Naive thymus-derived CD4-positive, alpha-beta T cell (primary cell): ENCODE data around the gene TTLL5. TPM values are rescaled to one million over a fixed set of nuclear protein-coding genes. Genes with fewer than 3 reads are reported as not detected.

Experiments used
- ATAC-seq: fragments of 150-1000 bp; cut with Tn5 transposase; 2 replicates; pipeline ENCODE4 v1.10.0; 2021; ENCODE audit warnings: mild to moderate bottlenecking, moderate library complexity
- CTCF ChIA-PET: fragments of 350-600 bp; sonication (Branson Sonifier 250); formaldehyde crosslinking; loops from one replicate; lab custom pipeline; 2021; ENCODE audit warnings: antibody characterized with exemption; lab: Charles Lee
- POLR2A ChIA-PET: fragments of 350-600 bp; sonication (Branson Sonifier 250); formaldehyde crosslinking; loops from one replicate; lab custom pipeline; 2021; ENCODE audit warnings: antibody characterized with exemption, inconsistent platforms; lab: Charles Lee
- DNase-seq, 9 donors: peaks; one replicate each; pipeline versions ENCODE4 v3.0.0 to v3.0.0-alpha.2; 2020 to 2022; ENCODE audit warnings: mixed read lengths in 1 of 9
- H3K27ac ChIP-seq: one replicate; pipeline ENCODE4 v1.7.0; 2013; ENCODE audit warnings: mild to moderate bottlenecking, low read depth, low read length, moderate library complexity
- H3K27me3 ChIP-seq, 2 donors: one replicate each; pipeline ENCODE4 v1.7.0; 2013; ENCODE audit warnings: low read length in 2 of 2, mild to moderate bottlenecking in 2 of 2, moderate library complexity in 2 of 2; ENCODE audit not compliant: control insufficient read depth in 2 of 2, insufficient read depth in 2 of 2
- H3K36me3 ChIP-seq, 3 experiments: 1 replicate in 2 of 3; 2 replicates in 1 of 3; pipeline ENCODE4 v1.7.0; 2013; ENCODE audit warnings: low read length in 3 of 3, mild to moderate bottlenecking in 3 of 3, moderate library complexity in 1 of 3; ENCODE audit not compliant: insufficient read depth in 3 of 3, control insufficient read depth in 2 of 3
- H3K4me1 ChIP-seq, 2 donors: one replicate each; pipeline ENCODE4 v1.7.0; 2013; ENCODE audit warnings: low read length in 2 of 2, mild to moderate bottlenecking in 2 of 2, moderate library complexity in 1 of 2; ENCODE audit not compliant: control insufficient read depth in 2 of 2, insufficient read depth in 2 of 2
- H3K4me3 ChIP-seq: 2 replicates; pipeline ENCODE4 v1.7.0; 2013; ENCODE audit warnings: mild to moderate bottlenecking, low read length
- H3K9me3 ChIP-seq, 3 experiments: 1 replicate in 2 of 3; 2 replicates in 1 of 3; pipeline ENCODE4 v1.7.0; 2013; ENCODE audit warnings: low read length in 3 of 3; ENCODE audit not compliant: control insufficient read depth in 2 of 3
- H3K27ac Mint-ChIP-seq, 9 donors: one replicate each; pipeline ENCODE4 v1.8.0; 2020 to 2022; ENCODE audit warnings: mixed read lengths in 9 of 9, mild to moderate bottlenecking in 8 of 9, moderate library complexity in 5 of 9, inconsistent platforms in 2 of 9
- H3K27me3 Mint-ChIP-seq, 5 donors: one replicate each; pipeline ENCODE4 v1.8.0; 2021 to 2022; ENCODE audit warnings: mixed read lengths in 5 of 5, mild to moderate bottlenecking in 1 of 5
- H3K36me3 Mint-ChIP-seq, 5 donors: one replicate each; pipeline ENCODE4 v1.8.0; 2020 to 2022; ENCODE audit warnings: mixed read lengths in 5 of 5, mild to moderate bottlenecking in 3 of 5, inconsistent platforms in 1 of 5
- H3K4me1 Mint-ChIP-seq, 7 donors: one replicate each; pipeline ENCODE4 v1.8.0; 2020 to 2022; ENCODE audit warnings: mixed read lengths in 7 of 7, mild to moderate bottlenecking in 3 of 7, inconsistent platforms in 1 of 7
- H3K4me3 Mint-ChIP-seq, 10 donors: one replicate each; pipeline ENCODE4 v1.8.0; 2020 to 2022; ENCODE audit warnings: mild to moderate bottlenecking in 10 of 10, mixed read lengths in 10 of 10, moderate library complexity in 6 of 10, inconsistent platforms in 2 of 10
- H3K9me3 Mint-ChIP-seq, 11 donors: one replicate each; pipeline ENCODE4 v1.8.0; 2020 to 2022; ENCODE audit warnings: mixed read lengths in 11 of 11, mild to moderate bottlenecking in 4 of 11, inconsistent platforms in 1 of 11, moderate library complexity in 1 of 11
- intact Hi-C, 2 donors: fragments of 100-400 bp; cut with micrococcal nuclease; formaldehyde crosslinking; loops; one replicate each; pipeline ENCODE4 v1.15.1; 2023
- polyA plus RNA-seq, 2 donors: library from polyadenylated mRNA; unstranded; fragments of 300-500 nt; fragmentation: Illumina TruSeq; gene quantifications; one replicate each; pipeline ENCODE4 v1.2.3, GENCODE V29; 2021
- total RNA-seq, 6 experiments: library from RNA in 5 of 6; stranded (reverse) in 5 of 6; gene quantifications; 1 replicate in 5 of 6; 2 replicates in 1 of 6; pipeline ENCODE4 v1.2.3 and lab custom pipeline; 2021 to 2026

The TTLL5 gene
- total and polyA plus RNA-seq, 7 experiments from 2014 or later, result 7.8 to 31.4 (median 21.5) TPM

DNA sequence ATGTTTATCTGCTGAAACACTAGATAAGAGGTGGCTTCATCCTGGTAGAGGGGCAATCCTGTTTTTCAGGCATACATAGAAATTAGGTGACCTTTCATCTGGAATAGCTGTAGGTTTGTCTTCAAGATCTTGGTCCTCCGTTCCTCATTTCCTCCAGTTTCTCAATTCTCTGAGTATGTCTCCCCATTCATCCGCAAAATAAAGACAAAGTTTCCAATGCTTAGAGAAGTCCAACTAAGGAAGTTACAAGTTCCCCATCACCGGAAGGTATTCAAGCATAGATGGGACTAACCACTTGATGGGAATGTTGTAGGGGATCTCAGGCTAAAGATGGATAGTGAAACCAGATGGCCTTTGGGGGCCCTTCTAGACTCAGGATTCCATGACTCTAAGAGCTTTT is 34.6 kb upstream of the TTLL5 start:
- H3K9me3 ChIP-seq, result no peaks in the 10 kb centered on the region
- Mint-ChIP-seq H3K36me3 (peaks cover 0 to 26% (median 0%) of the 10 kb centered on the region in 5 donors), H3K4me1 (no peaks in the 10 kb centered on the region), H3K27ac (no peak overlapping the region), H3K4me3 (no peak overlapping the region), H3K27me3 (no peaks in the 10 kb centered on the region), H3K9me3 (no peaks in the 10 kb centered on the region)
- ChIA-PET CTCF (no interaction called here), POLR2A (no interaction called here)
- H3K27me3 ChIP-seq, result no peaks in the 10 kb centered on the region
- no peaks in the 10 kb centered on the region for H3K4me1 ChIP-seq
- H3K4me3 ChIP-seq, result no peak overlapping the region
- intact Hi-C loops, result no loop called here
- H3K27ac ChIP-seq, result no peak overlapping the region
- H3K36me3 ChIP-seq, result no peaks in the 10 kb centered on the region
- ATAC-seq (no peak), DNase-seq (no peak)

DNA sequence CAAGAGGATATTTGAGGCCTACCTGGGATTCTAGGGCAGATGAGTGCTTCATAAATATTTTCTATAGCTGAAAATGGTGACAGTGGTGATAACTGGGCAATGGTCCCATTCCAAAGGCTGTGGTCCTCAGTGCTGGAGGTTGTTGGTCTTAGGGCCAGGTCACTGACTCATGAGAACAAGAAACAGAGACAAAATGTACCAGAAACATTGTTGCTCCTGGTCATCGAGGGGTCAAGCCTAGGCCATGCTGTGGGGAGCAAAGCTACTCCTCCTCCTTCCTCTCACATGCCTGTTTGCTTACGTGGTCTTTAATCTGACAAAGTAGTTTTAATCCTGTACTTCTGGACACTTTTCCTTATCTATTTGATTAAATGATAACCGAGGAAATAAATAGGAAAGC is 34.2 kb upstream of the TTLL5 start:
- Histone ChIP-seq H3K27me3 (no peaks in the 10 kb centered on the region), H3K36me3 (no peaks in the 10 kb centered on the region), H3K27ac (no peak overlapping the region), H3K4me1 (no peaks in the 10 kb centered on the region), H3K4me3 (no peak overlapping the region), H3K9me3 (no peaks in the 10 kb centered on the region)
- ATAC-seq (no peak), DNase-seq (no peak)
- Mint-ChIP-seq H3K27me3 (no peaks in the 10 kb centered on the region), H3K27ac (no peak overlapping the region), H3K4me3 (no peak overlapping the region), H3K36me3 (peaks cover 0 to 26% (median 0%) of the 10 kb centered on the region in 5 donors), H3K9me3 (no peaks in the 10 kb centered on the region), H3K4me1 (no peaks in the 10 kb centered on the region)
- CTCF ChIA-PET, result no interaction called here
- intact Hi-C loops, result no loop called here
- POLR2A ChIA-PET, result no interaction called here

DNA sequence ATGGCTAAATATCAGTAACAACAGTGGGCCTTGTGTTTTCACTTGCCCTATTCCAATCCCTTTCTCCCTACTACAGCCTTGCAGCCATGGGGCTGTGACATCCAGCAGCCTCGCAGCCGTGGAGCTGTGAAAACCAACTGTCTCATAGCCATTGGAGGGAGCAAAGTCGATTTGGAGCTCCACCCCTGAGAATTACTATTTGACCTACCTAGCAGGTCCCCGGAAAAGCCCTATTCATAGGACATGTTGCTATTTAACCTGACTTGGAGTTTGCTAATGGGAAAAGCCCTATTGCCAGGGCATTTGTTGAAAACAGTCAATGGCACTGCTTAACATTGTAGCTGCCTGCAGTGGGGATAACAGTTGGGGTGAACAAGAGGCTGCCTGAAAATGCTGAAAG is 33.6 kb upstream of the TTLL5 start:
- Histone ChIP-seq H3K9me3 (no peaks in the 10 kb centered on the region), H3K27me3 (no peaks in the 10 kb centered on the region), H3K4me1 (no peaks in the 10 kb centered on the region), H3K4me3 (no peak overlapping the region), H3K36me3 (no peaks in the 10 kb centered on the region), H3K27ac (no peak overlapping the region)
- ChIA-PET POLR2A (no interaction called here), CTCF (no interaction called here)
- intact Hi-C loops, result no loop called here
- Mint-ChIP-seq H3K9me3 (no peaks in the 10 kb centered on the region), H3K27ac (no peak overlapping the region), H3K27me3 (no peaks in the 10 kb centered on the region), H3K4me1 (no peaks in the 10 kb centered on the region), H3K36me3 (peaks cover 0 to 26% (median 0%) of the 10 kb centered on the region in 5 donors), H3K4me3 (no peak overlapping the region)
- ATAC-seq (no peak), DNase-seq (no peak)

DNA sequence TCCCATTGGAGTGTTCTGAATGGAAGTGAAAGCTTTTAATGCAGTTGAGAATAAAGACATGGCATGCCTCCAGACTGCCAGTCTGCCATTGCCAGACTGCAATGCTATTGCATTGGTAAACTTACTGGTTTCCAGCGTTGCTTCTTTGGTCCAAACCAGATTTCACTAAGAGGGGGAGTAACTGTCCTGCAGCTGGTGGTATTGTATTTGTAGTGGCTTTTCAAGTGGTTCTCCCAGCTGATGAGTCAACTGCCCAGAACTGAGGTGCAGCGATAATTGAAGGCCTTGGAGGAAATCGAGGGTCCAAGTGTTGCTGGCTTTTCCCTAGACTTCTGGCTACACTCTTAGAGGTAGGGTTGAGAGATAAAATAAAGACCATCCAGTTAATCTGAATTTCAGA is 32.2 kb upstream of the TTLL5 start:
- Histone ChIP-seq H3K4me1 (no peaks in the 10 kb centered on the region), H3K4me3 (no peak overlapping the region), H3K9me3 (no peaks in the 10 kb centered on the region), H3K36me3 (no peaks in the 10 kb centered on the region), H3K27ac (no peak overlapping the region), H3K27me3 (no peaks in the 10 kb centered on the region)
- Mint-ChIP-seq H3K9me3 (no peaks in the 10 kb centered on the region), H3K36me3 (peaks cover 0 to 30% (median 0%) of the 10 kb centered on the region in 5 donors), H3K27ac (no peak overlapping the region), H3K4me3 (no peak overlapping the region), H3K4me1 (no peaks in the 10 kb centered on the region), H3K27me3 (no peaks in the 10 kb centered on the region)
- ATAC-seq, result no peak
- CTCF ChIA-PET, result no interaction called here
- POLR2A ChIA-PET, result no interaction called here
- intact Hi-C loops, result no loop called here
- DNase-seq, result no peak

DNA sequence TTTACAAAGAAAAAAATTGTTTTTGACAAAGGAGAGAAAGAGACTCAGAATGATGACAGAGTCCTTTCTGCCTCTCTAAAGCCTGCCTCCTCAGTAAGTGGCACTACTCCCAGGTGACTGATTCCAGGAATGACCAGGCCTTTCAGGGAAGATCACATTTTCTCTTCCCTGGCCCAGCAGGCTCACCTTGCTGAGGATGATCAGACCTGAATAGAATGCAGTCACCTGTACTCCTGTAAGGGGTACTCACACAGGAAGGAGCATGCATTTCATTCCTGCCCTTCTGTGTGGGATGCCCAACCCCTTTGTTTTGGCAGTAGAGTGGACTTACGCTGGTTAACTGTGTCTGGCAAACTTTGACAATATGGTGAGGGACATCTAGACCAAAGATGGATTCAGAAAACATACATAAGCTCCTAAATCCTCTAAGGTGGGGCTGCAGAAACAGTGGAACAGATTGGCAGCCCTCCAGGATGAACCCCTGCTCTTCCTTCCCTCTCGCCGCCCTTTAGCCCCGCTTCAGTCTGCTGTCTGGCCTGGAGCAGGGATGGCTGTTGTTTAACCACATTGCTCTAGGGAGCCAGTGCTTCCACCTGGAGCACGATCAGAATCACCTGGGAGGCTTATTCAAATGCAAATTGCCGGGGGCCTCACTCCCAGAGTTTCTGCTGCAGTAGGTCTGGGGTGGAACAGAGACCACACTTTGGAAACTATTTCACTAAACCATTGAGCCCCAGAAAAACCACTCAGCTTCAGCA is 30.2 kb upstream of the TTLL5 start:
- intact Hi-C loops, result no loop called here
- Histone ChIP-seq H3K36me3 (no peaks in the 10 kb centered on the region), H3K9me3 (no peaks in the 10 kb centered on the region), H3K4me3 (no peak overlapping the region), H3K27ac (no peak overlapping the region), H3K27me3 (no peaks in the 10 kb centered on the region), H3K4me1 (no peaks in the 10 kb centered on the region)
- ChIA-PET POLR2A (no interaction called here), CTCF (no interaction called here)
- no peak for ATAC-seq
- Mint-ChIP-seq H3K36me3 (peaks cover 0 to 28% (median 0%) of the 10 kb centered on the region in 5 donors), H3K27me3 (no peaks in the 10 kb centered on the region), H3K4me1 (no peaks in the 10 kb centered on the region), H3K4me3 (no peak overlapping the region), H3K27ac (no peak overlapping the region), H3K9me3 (no peaks in the 10 kb centered on the region)
- no peak for DNase-seq

DNA sequence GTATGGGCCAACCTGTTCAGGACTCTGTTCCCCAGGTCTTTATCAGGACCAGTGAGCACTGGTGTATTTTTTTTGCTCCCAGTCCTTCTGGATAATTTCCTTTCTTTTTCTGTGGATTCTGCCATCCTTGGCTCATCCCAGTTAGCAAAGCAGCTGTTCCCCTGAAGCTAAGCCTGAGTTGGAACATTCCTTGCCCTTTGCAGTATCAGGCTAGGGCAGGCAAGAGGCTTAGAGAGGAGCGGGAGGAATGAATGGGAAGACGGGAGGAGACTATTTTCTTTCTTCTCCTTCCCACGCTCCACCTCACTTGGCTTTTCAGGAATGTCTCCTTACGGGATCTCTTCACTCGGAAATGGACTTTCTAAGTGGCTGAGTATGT is 29.6 kb upstream of the TTLL5 start:
- Mint-ChIP-seq H3K27ac (no peak overlapping the region), H3K4me3 (no peak overlapping the region), H3K9me3 (no peaks in the 10 kb centered on the region), H3K36me3 (peaks cover 0 to 26% (median 0%) of the 10 kb centered on the region in 5 donors), H3K4me1 (no peaks in the 10 kb centered on the region), H3K27me3 (no peaks in the 10 kb centered on the region)
- Histone ChIP-seq H3K36me3 (no peaks in the 10 kb centered on the region), H3K27me3 (no peaks in the 10 kb centered on the region), H3K27ac (no peak overlapping the region), H3K4me1 (no peaks in the 10 kb centered on the region), H3K4me3 (no peak overlapping the region), H3K9me3 (no peaks in the 10 kb centered on the region)
- ChIA-PET CTCF (no interaction called here), POLR2A (no interaction called here)
- intact Hi-C loops, result no loop called here
- ATAC-seq, result no peak
- no peak for DNase-seq

DNA sequence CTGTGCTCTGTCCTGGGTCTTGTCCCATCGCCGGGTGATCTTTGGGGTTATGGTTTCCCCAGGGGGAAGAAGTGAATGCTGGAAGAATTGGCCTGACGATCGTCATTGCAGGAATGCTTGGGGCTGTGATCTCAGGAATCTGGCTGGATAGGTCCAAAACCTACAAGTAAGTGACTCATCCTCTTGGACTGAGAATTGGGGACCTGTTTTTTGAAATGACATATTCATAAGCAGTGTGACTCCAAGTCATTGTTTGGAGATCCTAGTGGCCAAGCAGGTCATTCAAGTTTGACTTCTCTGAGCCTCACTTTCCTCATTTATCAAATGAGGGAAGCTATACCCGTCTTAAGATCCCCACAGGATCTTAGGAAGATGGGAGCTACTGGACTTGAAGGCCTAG is 26.2 kb upstream of the TTLL5 start:
- Mint-ChIP-seq H3K4me3 (no peak overlapping the region), H3K27ac (no peak overlapping the region), H3K27me3 (no peaks in the 10 kb centered on the region), H3K4me1 (no peaks in the 10 kb centered on the region), H3K9me3 (no peaks in the 10 kb centered on the region), H3K36me3 (peaks cover 0 to 35% (median 5%) of the 10 kb centered on the region in 5 donors)
- no peaks in the 10 kb centered on the region for H3K9me3 ChIP-seq
- H3K4me1 ChIP-seq, result no peaks in the 10 kb centered on the region
- H3K27me3 ChIP-seq, result no peaks in the 10 kb centered on the region
- CTCF ChIA-PET, result no interaction called here
- DNase-seq, result no peak
- H3K27ac ChIP-seq, result no peak overlapping the region
- POLR2A ChIA-PET, result no interaction called here
- intact Hi-C loops, result no loop called here
- no peak for ATAC-seq
- no peaks in the 10 kb centered on the region for H3K36me3 ChIP-seq
- H3K4me3 ChIP-seq, result no peak overlapping the region
